H7 (cell line): Measurements from ENCODE around the gene BMS1. TPM values are rescaled to one million over a fixed set of nuclear protein-coding genes. Genes with fewer than 3 reads are reported as not detected.
A peak's percentile ranks its signal among the peaks of the same experiment; 100 is the strongest.
"Not testable (repeated sequence)": the region's sequence is repeated elsewhere in the genome, so short reads cannot be mapped to it uniquely, and the experiment has no call there.

Source experiments
- DNase-seq: peaks from one replicate; pipeline ENCODE4 v3.0.0; 2012
- H3K27me3 ChIP-seq: 2 replicates; pipeline ENCODE4 v1.6.0; 2011; ENCODE audit warnings: mild to moderate bottlenecking, low read length; ENCODE audit not compliant: control insufficient read depth, insufficient read depth
- H3K36me3 ChIP-seq: replicated peaks from 2 replicates; pipeline ENCODE4 v1.5.1; 2011; ENCODE audit warnings: low read length; ENCODE audit not compliant: control insufficient read depth, insufficient read depth
- H3K4me3 ChIP-seq: 2 replicates; pipeline ENCODE4 v1.5.1; 2011; ENCODE audit warnings: low read depth, mild to moderate bottlenecking, control low read depth, low read length, moderate library complexity; ENCODE audit not compliant: insufficient read depth
- total RNA-seq: library from RNA; depleted of rRNA; stranded (reverse); fragments of >200 nt; shearing (Covaris generic); gene quantifications from 2 replicates; pipeline ENCODE4 v1.2.3, GENCODE V29; 2014

Gene BMS1
- total RNA-seq, 1 experiment from 2014 or later = 18.5 TPM

DNA sequence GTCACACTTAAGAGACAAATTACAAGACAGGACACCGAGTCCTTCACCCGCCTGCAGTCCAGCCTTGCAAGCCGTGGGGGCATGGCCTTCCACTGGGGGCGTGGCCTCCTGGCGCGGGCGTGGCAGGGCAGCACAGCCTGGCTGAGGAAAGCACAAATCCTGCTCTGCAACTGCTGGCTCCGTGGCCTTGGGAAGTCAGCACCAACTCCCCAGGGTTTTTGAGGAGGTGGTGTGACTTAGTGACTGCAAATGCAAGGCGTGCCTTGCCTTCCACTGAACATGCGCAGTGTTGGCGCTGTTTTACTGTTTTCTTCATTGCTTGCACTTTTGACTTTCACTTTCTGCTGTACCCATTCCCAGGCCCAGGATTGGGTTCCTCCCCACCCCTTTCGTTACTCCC, 12.9 kb upstream of the BMS1 start:
- no peaks in the 10 kb centered on the region for H3K27me3 ChIP-seq
- no peak overlapping the region for H3K4me3 ChIP-seq
- DNase-seq = peak; percentile 50
- H3K36me3 ChIP-seq = no peaks in the 10 kb centered on the region

GRCh38 chr10:42776681-42777080, 5.9 kb upstream of the BMS1 start:
- Histone ChIP-seq H3K4me3 (no peak overlapping the region), H3K36me3 (no peaks in the 10 kb centered on the region), H3K27me3 (no peaks in the 10 kb centered on the region; the same call in none of the 2 replicates)
- DNase-seq = no peak

DNA sequence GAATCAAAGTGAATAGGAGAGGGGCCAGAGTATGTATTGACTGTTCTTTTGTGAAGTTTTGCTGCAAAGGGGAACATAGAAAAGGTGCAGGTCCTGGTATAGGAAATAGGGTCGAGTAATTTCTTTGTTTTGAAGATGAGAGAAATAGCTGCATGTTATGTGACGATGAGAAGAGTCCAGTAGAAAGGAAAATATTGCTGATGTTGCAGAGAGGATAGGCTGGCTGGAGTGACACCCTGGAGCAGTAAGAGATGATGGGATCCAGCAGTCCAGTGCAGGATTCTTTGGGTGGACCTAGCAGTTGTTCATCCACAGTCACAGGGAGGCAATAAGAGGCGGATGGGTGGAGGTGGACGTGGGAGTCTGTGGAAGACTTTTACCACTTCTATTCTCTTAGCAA, 2.1 kb upstream of the BMS1 start:
- Histone ChIP-seq H3K27me3 (no peaks in the 10 kb centered on the region; the same call in none of the 2 replicates), H3K36me3 (peaks cover 6% of the 10 kb centered on the region), H3K4me3 (no peak overlapping the region)
- DNase-seq = no peak

DNA sequence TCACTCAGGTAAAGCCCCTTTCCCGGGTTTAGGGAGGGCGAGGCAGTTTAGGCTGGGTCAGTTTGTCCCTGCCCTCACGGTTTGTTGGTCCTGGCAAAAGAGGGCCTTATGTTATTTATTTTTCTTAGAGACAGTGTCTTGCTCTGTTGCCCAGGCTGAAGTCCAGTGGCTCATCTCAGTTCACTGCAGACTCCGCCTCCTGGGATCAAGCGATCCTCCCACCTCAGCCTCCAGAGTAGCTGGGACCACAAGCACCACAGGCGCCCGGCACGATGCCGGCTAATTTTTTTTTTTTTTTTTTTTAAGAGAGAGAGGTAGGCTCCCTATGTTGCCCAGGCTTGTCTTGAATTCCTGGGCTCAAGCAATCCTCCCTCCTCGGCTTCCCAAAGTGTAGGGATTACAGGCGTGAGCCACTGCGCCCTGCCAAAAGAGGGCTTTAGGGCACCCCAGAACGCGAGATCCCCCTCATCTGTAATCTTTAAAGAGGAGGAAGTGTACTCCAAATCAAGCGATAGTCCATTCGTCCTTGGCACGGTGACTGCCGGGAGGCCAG, 626 bp upstream of the BMS1 start:
- DNase-seq = no peak
- H3K27me3 ChIP-seq = no peaks in the 10 kb centered on the region; the same call in none of the 2 replicates
- peaks cover 16% of the 10 kb centered on the region for H3K36me3 ChIP-seq
- H3K4me3 ChIP-seq = peak overlapping the region; percentile 58

GRCh38 chr10:42783181-42783549, 570 bp downstream of the BMS1 start:
- H3K36me3 ChIP-seq = peaks cover 16% of the 10 kb centered on the region
- peak overlapping the region; percentile 58 for H3K4me3 ChIP-seq
- no peak for DNase-seq
- no peaks in the 10 kb centered on the region; the same call in none of the 2 replicates for H3K27me3 ChIP-seq

GRCh38 chr10:42785759-42786158, 3.2 kb downstream of the BMS1 start:
- peaks cover 25% of the 10 kb centered on the region for H3K36me3 ChIP-seq
- H3K4me3 ChIP-seq = no peak overlapping the region
- H3K27me3 ChIP-seq = no peaks in the 10 kb centered on the region; the same call in 1 of the 2 replicates
- no peak for DNase-seq

- Histone ChIP-seq H3K4me3 (no peak overlapping the region), H3K36me3 (peaks cover 29% of the 10 kb centered on the region), H3K27me3 (no peaks in the 10 kb centered on the region)
- no peak for DNase-seq
Observed at GRCh38 chr10:42790835-42791234, 8.2 kb downstream of the BMS1 start.

GRCh38 chr10:42795701-42796100, 13.1 kb downstream of the BMS1 start:
- DNase-seq = no peak
- no peaks in the 10 kb centered on the region for H3K27me3 ChIP-seq
- H3K36me3 ChIP-seq = peaks cover 42% of the 10 kb centered on the region
- H3K4me3 ChIP-seq = no peak overlapping the region

GRCh38 chr10:42801135-42801534, 18.5 kb downstream of the BMS1 start:
- H3K36me3 ChIP-seq = peaks cover 35% of the 10 kb centered on the region
- no peaks in the 10 kb centered on the region for H3K27me3 ChIP-seq
- DNase-seq = no peak
- no peak overlapping the region for H3K4me3 ChIP-seq

DNA sequence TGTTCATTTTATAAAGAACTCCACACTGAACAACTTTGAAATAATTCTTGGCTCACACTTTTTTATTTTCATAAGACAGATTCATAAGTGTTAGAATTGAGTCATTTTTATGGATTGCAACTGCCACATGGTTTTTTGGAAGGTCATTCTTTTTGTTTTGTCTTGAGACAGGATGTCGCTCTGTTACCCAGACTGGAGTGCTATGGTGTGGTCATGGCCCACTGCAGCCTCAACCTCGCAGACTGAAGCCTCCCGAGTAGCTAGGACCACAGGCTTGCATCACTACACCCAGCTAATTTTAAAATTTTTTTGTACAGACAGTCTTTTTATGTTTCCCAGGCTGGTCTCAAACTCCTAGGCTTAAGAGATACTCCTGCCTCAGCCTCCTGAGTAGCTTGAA, 20.3 kb downstream of the BMS1 start:
- Histone ChIP-seq H3K4me3 (no peak overlapping the region), H3K36me3 (peaks cover 24% of the 10 kb centered on the region), H3K27me3 (no peaks in the 10 kb centered on the region)
- no peak for DNase-seq

GRCh38 chr10:42809676-42810075, 27.1 kb downstream of the BMS1 start:
- no peak for DNase-seq
- no peak overlapping the region for H3K4me3 ChIP-seq
- H3K27me3 ChIP-seq = no peaks in the 10 kb centered on the region
- H3K36me3 ChIP-seq = peaks cover 2% of the 10 kb centered on the region

GRCh38 chr10:42812028-42812427, 29.4 kb downstream of the BMS1 start:
- Histone ChIP-seq H3K27me3 (no peaks in the 10 kb centered on the region), H3K4me3 (no peak overlapping the region), H3K36me3 (no peaks in the 10 kb centered on the region; the same call in 1 of the 2 replicates)
- no peak for DNase-seq

DNA sequence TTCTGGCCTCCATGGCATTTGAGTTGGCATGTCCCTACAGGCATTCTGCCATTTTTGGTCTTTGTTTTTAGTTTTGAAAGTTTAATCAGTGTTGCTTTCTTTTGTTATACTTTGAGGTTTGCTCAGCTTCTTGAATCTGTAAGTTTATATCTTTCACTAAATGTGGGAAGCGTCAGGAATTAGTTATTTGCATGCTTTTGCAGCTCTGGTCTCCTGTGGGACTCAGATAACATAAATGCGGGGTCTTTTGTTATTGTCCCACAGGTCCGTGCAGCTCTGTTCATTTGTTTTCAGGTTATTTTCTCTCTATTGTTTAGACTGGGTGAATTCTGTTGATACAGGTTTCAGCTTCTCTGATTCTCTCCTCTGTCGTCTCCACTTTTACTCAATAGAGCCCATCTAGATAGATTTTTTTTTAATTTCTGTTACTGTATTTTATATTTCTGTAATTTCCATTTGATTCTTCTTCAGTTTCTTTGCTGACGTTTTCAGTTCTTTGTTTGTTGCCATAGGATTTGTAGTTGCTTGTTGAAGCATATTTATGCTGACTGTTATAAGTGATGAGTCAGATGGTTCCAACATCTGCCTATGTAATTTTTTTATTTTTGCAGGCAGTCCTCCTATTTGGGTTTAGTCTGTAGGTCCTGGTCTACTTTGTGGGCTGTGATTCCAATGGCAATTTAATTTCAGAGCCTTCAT, 31.5 kb downstream of the BMS1 start:
- DNase-seq, H3K4me3 ChIP-seq, H3K27me3 ChIP-seq: not testable (repeated sequence)

GRCh38 chr10:42816334-42816733, 33.7 kb downstream of the BMS1 start:
- DNase-seq, H3K36me3 ChIP-seq, H3K4me3 ChIP-seq, H3K27me3 ChIP-seq: not testable (repeated sequence)

More for the DNA sequence above, 31.5 kb downstream of the BMS1 start:
- not testable (repeated sequence) for H3K36me3 ChIP-seq

GRCh38 chr10:42816912-42817311, 34.3 kb downstream of the BMS1 start:
- H3K27me3 ChIP-seq = no peaks in the 10 kb centered on the region
- H3K4me3 ChIP-seq = no peak overlapping the region
- peaks cover 4% of the 10 kb centered on the region for H3K36me3 ChIP-seq
- DNase-seq = no peak
